ENCODE data around the gene PLA2G3. TPM values are rescaled to one million over a fixed set of nuclear protein-coding genes. Genes with fewer than 3 reads are reported as not detected.

Gene PLA2G3
- polyA plus RNA-seq, 1 experiment = 0.04 TPM

- peaks cover 47% of the 10 kb centered on the region for H3K36me3 ChIP-seq (ENCODE audit: control insufficient read depth, insufficient read depth, low read length)
- no peaks in the 10 kb centered on the region for H3K27me3 ChIP-seq (ENCODE audit: control insufficient read depth, insufficient read depth, low read length)
- no peak overlapping the region for H3K4me3 ChIP-seq (ENCODE audit: low read depth, low read length)
- ChIA-PET CTCF (interaction anchor here (0.6 to 4.0 kb wide), 15 partner anchors 10 to 190 kb away, joined by 3 to 26 read pairs (median 3); partner anchors contain the start of genes INPP5J and SELENOM), POLR2A (interaction anchor here (0.6 kb wide), 1 partner anchor 133 kb away, joined by 4 read pairs; no protein-coding TSS in a partner anchor)
- DNase-seq (ENCODE audit: low read depth) = no peak
- peak; percentile 87 for TF ChIP-seq CTCF (IDR thresholded peaks at IDR 0.05; ENCODE audit: insufficient read depth, low read depth, low read length)
Measured at GRCh38 chr22:31089160-31090100, 50.9 kb downstream of the PLA2G3 start.

GRCh38 chr22:31088233-31088986, 51.9 kb downstream of the PLA2G3 start:
- no peak for TF ChIP-seq CTCF (IDR thresholded peaks at IDR 0.05; ENCODE audit: insufficient read depth, low read depth, low read length)
- ChIA-PET POLR2A (no interaction called here), CTCF (interaction anchor here (0.7 to 4.0 kb wide), 10 partner anchors 11 to 191 kb away, joined by 3 to 26 read pairs (median 4); partner anchors contain the start of gene SELENOM)
- no peaks in the 10 kb centered on the region for H3K27me3 ChIP-seq (ENCODE audit: control insufficient read depth, insufficient read depth, low read length)
- H3K36me3 ChIP-seq (ENCODE audit: control insufficient read depth, insufficient read depth, low read length) = peaks cover 46% of the 10 kb centered on the region
- no peak for DNase-seq (ENCODE audit: low read depth)
- no peak overlapping the region for H3K4me3 ChIP-seq (ENCODE audit: low read depth, low read length)

GRCh38 chr22:31087744-31088215, 52.5 kb downstream of the PLA2G3 start:
- POLR2A ChIA-PET = no interaction called here
- CTCF ChIA-PET = interaction anchor here (1.3 to 7.7 kb wide), 4 partner anchors 61 to 144 kb away, joined by 4 to 101 read pairs (median 16); no protein-coding TSS in a partner anchor
- H3K36me3 ChIP-seq (ENCODE audit: control insufficient read depth, insufficient read depth, low read length) = peaks cover 42% of the 10 kb centered on the region
- DNase-seq (ENCODE audit: low read depth) = no peak
- no peaks in the 10 kb centered on the region for H3K27me3 ChIP-seq (ENCODE audit: control insufficient read depth, insufficient read depth, low read length)
- H3K4me3 ChIP-seq (ENCODE audit: low read depth, low read length) = no peak overlapping the region
- TF ChIP-seq CTCF (IDR thresholded peaks at IDR 0.05; ENCODE audit: insufficient read depth, low read depth, low read length) = no peak

- peaks cover 36% of the 10 kb centered on the region for H3K36me3 ChIP-seq (ENCODE audit: control insufficient read depth, insufficient read depth, low read length)
- no peak for DNase-seq (ENCODE audit: low read depth)
- CTCF ChIA-PET = interaction anchor here (2.8 to 7.7 kb wide), 5 partner anchors 9 to 141 kb away, joined by 15 to 101 read pairs (median 30); no protein-coding TSS in a partner anchor
Measured at GRCh38 chr22:31086703-31087330, 53.5 kb downstream of the PLA2G3 start.

More at GRCh38 chr22:31086703-31087330, 53.5 kb downstream of the PLA2G3 start:
- H3K27me3 ChIP-seq (ENCODE audit: control insufficient read depth, insufficient read depth, low read length) = no peaks in the 10 kb centered on the region
- no peak overlapping the region for H3K4me3 ChIP-seq (ENCODE audit: low read depth, low read length)
- no peak for TF ChIP-seq CTCF (IDR thresholded peaks at IDR 0.05; ENCODE audit: insufficient read depth, low read depth, low read length)
- POLR2A ChIA-PET = no interaction called here

Data from BJ (cell line).